Tibial artery (tissue), 4 donors: ENCODE data around the gene TLNRD1.

Source experiments
- DNase-seq, 2 donors: peaks; one replicate each; pipeline ENCODE4 v3.0.0-alpha.2; 2019
- H3K27ac ChIP-seq, 2 donors: fragments of 200-600 bp; sonication (generic) in 1 of 2; 1 replicate in 1 of 2; 2 replicates in 1 of 2; pipeline ENCODE4 v1.5.1; 2018 to 2019; ENCODE audit warnings: mild to moderate bottlenecking in 1 of 2
- H3K27me3 ChIP-seq, 2 donors: fragments of 200-600 bp; sonication (generic) in 1 of 2; one replicate each; pipeline versions ENCODE4 v1.5.1 to v1.6.0; 2016 to 2019
- H3K36me3 ChIP-seq, 3 donors: fragments of 200-600 bp; sonication (generic) in 2 of 3; one replicate each; pipeline ENCODE4 v1.5.1; 2016 to 2019; ENCODE audit warnings: mild to moderate bottlenecking in 2 of 3
- H3K4me1 ChIP-seq, 4 donors: fragments of 200-600 bp; sonication (generic) in 2 of 4; 1 replicate in 3 of 4; 2 replicates in 1 of 4; pipeline ENCODE4 v1.5.1; 2016 to 2019
- H3K4me3 ChIP-seq, 2 donors: fragments of 200-600 bp; sonication (generic) in 1 of 2; 1 replicate in 1 of 2; 2 replicates in 1 of 2; pipeline ENCODE4 v1.5.1; 2018 to 2019; ENCODE audit warnings: mild to moderate bottlenecking in 2 of 2
- H3K9me3 ChIP-seq, 3 donors: fragments of 200-600 bp; sonication (generic) in 1 of 3; one replicate each; pipeline ENCODE4 v1.5.1; 2016 to 2019
- CTCF ChIP-seq, 2 experiments: fragments of 200-600 bp in 1 of 2; fragments of 450-650 bp in 1 of 2; IDR thresholded peaks; one replicate each; pipeline ENCODE4 v1.5.1; 2017 to 2019; ENCODE audit warnings: antibody characterized with exemption in 2 of 2, mild to moderate bottlenecking in 1 of 2, moderate library complexity in 1 of 2
- intact Hi-C: fragments of 100-400 bp; cut with DNase I; formaldehyde crosslinking; loops from one replicate; pipeline ENCODE4 v1.15.0; 2023; ENCODE audit warnings: low total_unique reads

TLNRD1 gene

GRCh38 chr15:81037952-81038743, 37.4 kb downstream of the TLNRD1 start:
- no peak for DNase-seq
- Histone ChIP-seq H3K4me3 (no peak overlapping the region), H3K9me3 (no peaks in the 10 kb centered on the region), H3K27me3 (no peaks in the 10 kb centered on the region), H3K27ac (no peak overlapping the region), H3K36me3 (no peaks in the 10 kb centered on the region), H3K4me1 (no peaks in the 10 kb centered on the region)
- intact Hi-C loops, result no loop called here
- TF ChIP-seq CTCF (IDR thresholded peaks at IDR 0.05), result no peak

DNA sequence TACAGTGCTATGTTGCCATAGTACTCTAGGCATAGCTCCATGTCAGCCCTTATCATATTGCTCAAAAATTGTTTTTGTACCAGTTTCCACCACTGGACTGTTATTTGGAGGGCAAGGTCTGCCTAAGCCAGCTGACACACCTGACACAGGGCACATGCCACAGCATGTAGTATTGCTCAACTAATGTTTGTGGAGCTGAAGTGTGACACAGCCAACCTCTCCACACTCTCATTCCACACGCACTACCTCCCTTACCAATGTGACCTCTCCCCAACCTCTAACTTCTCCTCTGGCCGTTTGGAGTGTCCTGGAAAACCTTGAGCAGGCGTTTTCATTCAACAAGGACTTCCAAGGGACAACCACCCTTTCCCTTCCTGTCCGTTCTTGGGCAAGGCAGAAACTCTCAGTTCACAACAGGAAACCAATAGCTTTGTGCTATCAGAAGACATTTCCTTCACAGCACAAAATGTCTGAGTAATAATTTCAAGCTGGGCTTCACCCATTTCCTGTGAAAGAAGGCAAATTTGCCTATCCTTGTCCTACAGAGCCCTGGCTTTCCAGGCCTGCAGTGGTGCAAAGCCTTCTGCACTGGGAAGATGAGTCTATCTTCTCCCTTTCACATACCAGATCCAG, 38.4 kb downstream of the TLNRD1 start:
- H3K9me3 ChIP-seq, result no peaks in the 10 kb centered on the region
- H3K27me3 ChIP-seq, result no peaks in the 10 kb centered on the region
- H3K4me3 ChIP-seq, result no peak overlapping the region
- DNase-seq, result peak in 1 of 2 donors; percentile 24
- no peak for TF ChIP-seq CTCF (IDR thresholded peaks at IDR 0.05)
- H3K36me3 ChIP-seq, result no peaks in the 10 kb centered on the region
- H3K4me1 ChIP-seq, result no peaks in the 10 kb centered on the region
- intact Hi-C loops, result no loop called here
- H3K27ac ChIP-seq, result no peak overlapping the region

DNA sequence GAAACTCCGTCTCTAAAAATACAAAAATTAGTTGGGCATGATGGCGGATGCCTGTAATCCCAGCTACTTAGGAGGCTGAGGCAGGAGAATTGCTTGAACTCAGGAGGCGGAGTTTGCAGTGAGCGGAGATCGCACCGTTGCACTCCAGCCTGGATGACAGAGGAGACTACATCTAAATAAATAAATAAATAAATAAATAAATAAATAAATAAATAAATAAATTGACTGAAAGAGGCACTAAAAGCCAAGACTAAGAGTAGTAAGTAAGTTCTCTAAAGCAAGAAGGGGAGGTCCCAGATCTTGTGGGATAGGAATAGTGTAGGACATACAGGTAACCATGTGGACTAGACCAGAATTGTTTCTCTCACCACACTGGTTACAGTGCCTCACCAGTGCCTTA, 40.0 kb downstream of the TLNRD1 start:
- no peak for DNase-seq
- no peaks in the 10 kb centered on the region for H3K36me3 ChIP-seq
- intact Hi-C loops, result no loop called here
- no peaks in the 10 kb centered on the region for H3K4me1 ChIP-seq
- TF ChIP-seq CTCF (IDR thresholded peaks at IDR 0.05), result no peak
- no peak overlapping the region for H3K4me3 ChIP-seq
- no peaks in the 10 kb centered on the region for H3K9me3 ChIP-seq
- no peaks in the 10 kb centered on the region for H3K27me3 ChIP-seq
- no peak overlapping the region for H3K27ac ChIP-seq

GRCh38 chr15:81043281-81043934, 42.7 kb downstream of the TLNRD1 start:
- no peak overlapping the region for H3K27ac ChIP-seq
- TF ChIP-seq CTCF (IDR thresholded peaks at IDR 0.05), result no peak
- no peaks in the 10 kb centered on the region for H3K36me3 ChIP-seq
- no peak overlapping the region for H3K4me3 ChIP-seq
- intact Hi-C loops, result no loop called here
- H3K27me3 ChIP-seq, result no peaks in the 10 kb centered on the region
- H3K4me1 ChIP-seq, result no peaks in the 10 kb centered on the region
- H3K9me3 ChIP-seq, result peaks cover 0 to 8% (median 0%) of the 10 kb centered on the region in 3 donors
- no peak for DNase-seq

- H3K4me1 ChIP-seq, result no peaks in the 10 kb centered on the region
- intact Hi-C loops, result no loop called here
- no peak for DNase-seq
These were observed 43.3 kb downstream of the TLNRD1 start for GRCh38 chr15:81043935-81044575.

More at GRCh38 chr15:81043935-81044575, 43.3 kb downstream of the TLNRD1 start:
- H3K27me3 ChIP-seq, result no peaks in the 10 kb centered on the region
- no peak overlapping the region for H3K27ac ChIP-seq
- H3K36me3 ChIP-seq, result no peaks in the 10 kb centered on the region
- TF ChIP-seq CTCF (IDR thresholded peaks at IDR 0.05), result no peak
- H3K4me3 ChIP-seq, result no peak overlapping the region
- peaks cover 0 to 8% (median 0%) of the 10 kb centered on the region in 3 donors for H3K9me3 ChIP-seq
